C4-2B (cell line): ENCODE results near the gene AP1G1.
"Not testable (repeated sequence)": the region's sequence is repeated elsewhere in the genome, so short reads cannot be mapped to it uniquely, and the experiment has no call there.

Experiments
- H3K27ac ChIP-seq: fragments of 450-650 bp; 2 replicates; pipeline ENCODE4 v1.5.1; 2017
- CTCF ChIP-seq: fragments of 450-650 bp; conservative IDR thresholded peaks from 2 replicates; pipeline ENCODE4 v1.5.1; 2017; ENCODE audit warnings: mild to moderate bottlenecking
- ZFX ChIP-seq: fragments of 450-650 bp; IDR thresholded peaks from 2 replicates; pipeline ENCODE4 v1.6.1; 2017

AP1G1 gene

DNA sequence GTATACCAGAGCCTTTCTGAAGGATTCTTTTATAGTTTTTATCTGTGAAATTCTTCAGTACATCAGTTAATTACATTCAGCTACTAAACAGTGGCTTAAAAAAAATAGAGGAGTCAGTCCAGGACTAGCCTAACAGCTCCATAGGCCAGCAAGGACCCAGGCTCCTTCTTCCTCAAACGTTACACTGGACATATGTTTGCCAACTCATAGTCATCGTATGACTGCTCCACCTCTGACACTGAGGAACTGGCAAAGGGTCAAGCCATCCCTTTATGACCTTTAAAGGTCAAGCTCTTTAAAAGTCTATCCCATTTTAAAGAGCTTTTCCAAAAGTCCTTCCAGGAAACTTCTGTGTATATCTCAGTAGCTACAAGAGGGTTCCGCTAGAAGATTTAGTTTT, 120.8 kb downstream of the AP1G1 start:
- H3K27ac ChIP-seq, result no peak overlapping the region
- TF ChIP-seq ZFX, result no peak
- no peak for TF ChIP-seq CTCF

GRCh38 chr16:71684280-71684679, 124.4 kb downstream of the AP1G1 start:
- H3K27ac ChIP-seq, result not testable (repeated sequence)

DNA sequence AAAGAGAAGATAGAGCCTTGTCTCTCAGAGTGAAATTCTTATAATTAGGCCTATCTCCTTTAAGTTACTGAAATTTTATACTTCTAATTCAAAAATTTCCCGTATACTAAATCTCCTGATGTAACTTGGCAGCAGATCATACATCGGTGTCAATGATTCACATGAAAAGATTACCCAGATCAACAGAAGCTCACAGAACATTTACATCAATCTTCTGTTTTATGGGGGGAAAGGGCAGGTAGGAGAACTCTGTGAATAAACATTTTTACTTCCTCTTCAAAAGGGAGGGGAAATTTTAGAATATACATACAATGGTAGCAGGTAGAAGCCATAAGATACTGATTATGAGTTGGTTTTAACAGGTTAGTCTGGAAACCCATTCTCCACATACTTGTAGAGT, 127.3 kb downstream of the AP1G1 start:
- no peak overlapping the region for H3K27ac ChIP-seq
- TF ChIP-seq ZFX (no peak), CTCF (no peak)
